Measurements from ENCODE around the gene COLEC12. TPM values are rescaled to one million over a fixed set of nuclear protein-coding genes. Genes with fewer than 3 reads are reported as not detected.

COLEC12 gene
- polyA plus RNA-seq, 1 donor (not counting 4 experiments of a cell fraction or from before 2014, with no cell fraction given) = not detected

- Histone ChIP-seq H3K9me1 (ENCODE audit: control insufficient read depth, extremely low read depth, insufficient read depth, low read length) (no peaks in the 10 kb centered on the region), H3K9me3 (ENCODE audit: control insufficient read depth, low read depth, low read length) (no peaks in the 10 kb centered on the region), H3K4me3 (ENCODE audit: control insufficient read depth in 2 of 3, extremely low read depth in 1 of 3, insufficient read depth in 2 of 3, low read depth in 1 of 3, low read length in 3 of 3) (no peak overlapping the region), H3K4me2 (ENCODE audit: control insufficient read depth, extremely low read depth, insufficient read depth, low read depth, low read length) (peak overlapping the region; percentile 37), H4K20me1 (ENCODE audit: control insufficient read depth, extremely low read depth, insufficient read depth, low read length) (no peaks in the 10 kb centered on the region), H3K79me2 (ENCODE audit: control insufficient read depth, insufficient read depth, low read length) (no peaks in the 10 kb centered on the region), H3K9ac (ENCODE audit: control insufficient read depth, extremely low read depth, insufficient read depth, low read length) (no peak overlapping the region), H2AFZ (ENCODE audit: control insufficient read depth, low read length) (no peak overlapping the region), H3K36me3 (ENCODE audit: control insufficient read depth in 2 of 2, extremely low read depth in 1 of 2, insufficient read depth in 2 of 2, low read length in 2 of 2) (no peaks in the 10 kb centered on the region), H3K4me1 (ENCODE audit: control insufficient read depth, extremely low read depth, insufficient read depth, low read length) (peaks cover 16% of the 10 kb centered on the region), H3K27me3 (ENCODE audit: control insufficient read depth, extremely low read depth, insufficient read depth, low read length) (no peaks in the 10 kb centered on the region), H3K27ac (ENCODE audit: control insufficient read depth, insufficient read depth, low read length) (no peak overlapping the region)
- DNase-seq (ENCODE audit: low read depth, low spot score) (no peak), FAIRE-seq (no peak)
- TF ChIP-seq EZH2 (IDR thresholded peaks at IDR 0.05; ENCODE audit: low read length) = no peak
- TF ChIP-seq CTCF (optimal IDR thresholded peaks at IDR 0.05 in 1 of 3, IDR thresholded peaks at IDR 0.05 in 1 of 3, conservative IDR thresholded peaks at IDR 0.05 in 1 of 3; ENCODE audit: extremely low read depth in 1 of 3, insufficient read depth in 2 of 3, low read length in 3 of 3) = no peak
- dilution Hi-C loops (cut with MboI; ENCODE audit: extremely low pct_ligation_motif_present, low sequenced_read_pairs) = no loop called here
Measured at GRCh38 chr18:525036-525797, 24.7 kb upstream of the COLEC12 start.

GRCh38 chr18:524466-524865 is 24.0 kb upstream of the COLEC12 start:
- no peak overlapping the region for H3K4me2 ChIP-seq (ENCODE audit: control insufficient read depth, extremely low read depth, insufficient read depth, low read depth, low read length)
- H3K9me3 ChIP-seq (ENCODE audit: control insufficient read depth, low read depth, low read length) = no peaks in the 10 kb centered on the region
- no peaks in the 10 kb centered on the region for H4K20me1 ChIP-seq (ENCODE audit: control insufficient read depth, extremely low read depth, insufficient read depth, low read length)
- no peak for FAIRE-seq
- H3K9me1 ChIP-seq (ENCODE audit: control insufficient read depth, extremely low read depth, insufficient read depth, low read length) = no peaks in the 10 kb centered on the region
- no peaks in the 10 kb centered on the region for H3K36me3 ChIP-seq (ENCODE audit: control insufficient read depth in 2 of 2, extremely low read depth in 1 of 2, insufficient read depth in 2 of 2, low read length in 2 of 2)
- dilution Hi-C loops (cut with MboI; ENCODE audit: extremely low pct_ligation_motif_present, low sequenced_read_pairs) = no loop called here
- H3K27ac ChIP-seq (ENCODE audit: control insufficient read depth, insufficient read depth, low read length) = no peak overlapping the region
- no peak overlapping the region for H3K4me3 ChIP-seq (ENCODE audit: control insufficient read depth in 2 of 3, extremely low read depth in 1 of 3, insufficient read depth in 2 of 3, low read depth in 1 of 3, low read length in 3 of 3)
- no peaks in the 10 kb centered on the region for H3K79me2 ChIP-seq (ENCODE audit: control insufficient read depth, insufficient read depth, low read length)
- no peak overlapping the region for H3K9ac ChIP-seq (ENCODE audit: control insufficient read depth, extremely low read depth, insufficient read depth, low read length)
- no peak for DNase-seq (ENCODE audit: low read depth, low spot score)
- no peaks in the 10 kb centered on the region for H3K27me3 ChIP-seq (ENCODE audit: control insufficient read depth, extremely low read depth, insufficient read depth, low read length)
- peaks cover 16% of the 10 kb centered on the region for H3K4me1 ChIP-seq (ENCODE audit: control insufficient read depth, extremely low read depth, insufficient read depth, low read length)
- no peak for TF ChIP-seq CTCF (optimal IDR thresholded peaks at IDR 0.05 in 1 of 3, IDR thresholded peaks at IDR 0.05 in 1 of 3, conservative IDR thresholded peaks at IDR 0.05 in 1 of 3; ENCODE audit: extremely low read depth in 1 of 3, insufficient read depth in 2 of 3, low read length in 3 of 3)
- TF ChIP-seq EZH2 (IDR thresholded peaks at IDR 0.05; ENCODE audit: low read length) = no peak
- H2AFZ ChIP-seq (ENCODE audit: control insufficient read depth, low read length) = no peak overlapping the region

Measured in keratinocyte (primary cell).